T1000 (cell line): Measurements from ENCODE around the gene JDP2.
"Not testable (repeated sequence)": the region's sequence is repeated elsewhere in the genome, so short reads cannot be mapped to it uniquely, and the experiment has no call there.

Source experiments
- DNase-seq: peaks from one replicate; lab custom pipeline; 2025; ENCODE audit warnings: mixed read lengths; lab: John Stamatoyannopoulos, UW

JDP2 gene

GRCh38 chr14:75427482-75428229 is at the start of gene JDP2:
Gene JDP2 (plus strand): TSS chr14:75428022. CDS start chr14:75437921, 9,899 bp downstream.
- no peak for DNase-seq

- no peak for DNase-seq
Measured at GRCh38 chr14:75379246-75379929, 48.4 kb upstream of the JDP2 start.

GRCh38 chr14:75379930-75380270 is 47.9 kb upstream of the JDP2 start:
- DNase-seq, result no peak

GRCh38 chr14:75380656-75381055 is 47.2 kb upstream of the JDP2 start:
- DNase-seq, result no peak

- no peak for DNase-seq
Measured at GRCh38 chr14:75381642-75382041, 46.2 kb upstream of the JDP2 start.

- DNase-seq, result not testable (repeated sequence)
Measured at GRCh38 chr14:75383219-75383618, 44.6 kb upstream of the JDP2 start.

GRCh38 chr14:75383721-75384120 is 44.1 kb upstream of the JDP2 start:
- DNase-seq, result no peak

GRCh38 chr14:75389679-75390078 is 38.1 kb upstream of the JDP2 start:
- no peak for DNase-seq

GRCh38 chr14:75390183-75390582 is 37.6 kb upstream of the JDP2 start:
- DNase-seq, result no peak

- no peak for DNase-seq
Measured at GRCh38 chr14:75391953-75392352, 35.9 kb upstream of the JDP2 start.

- DNase-seq, result no peak
Measured at GRCh38 chr14:75392686-75393641, 34.9 kb upstream of the JDP2 start.

GRCh38 chr14:75393794-75394193 is 34.0 kb upstream of the JDP2 start:
- DNase-seq, result no peak

GRCh38 chr14:75395862-75396261 is 32.0 kb upstream of the JDP2 start:
- no peak for DNase-seq

GRCh38 chr14:75399321-75399720 is 28.5 kb upstream of the JDP2 start:
- DNase-seq, result no peak

- peak; percentile 94 for DNase-seq
Measured at GRCh38 chr14:75399843-75400775, 27.7 kb upstream of the JDP2 start.

- no peak for DNase-seq
Measured at GRCh38 chr14:75401361-75401760, 26.5 kb upstream of the JDP2 start.

GRCh38 chr14:75402867-75403413 is 24.9 kb upstream of the JDP2 start:
- no peak for DNase-seq

- no peak for DNase-seq
Measured at GRCh38 chr14:75404847-75405246, 23.0 kb upstream of the JDP2 start.

- DNase-seq, result no peak
Measured at GRCh38 chr14:75406102-75406501, 21.7 kb upstream of the JDP2 start.

- DNase-seq, result no peak
Measured at GRCh38 chr14:75406856-75407255, 21.0 kb upstream of the JDP2 start.
